HG03135 (cell line): ENCODE measurements around the gene PLXDC2.
A peak's percentile ranks its signal among the peaks of the same experiment; 100 is the strongest.

ENCODE experiments used
- ATAC-seq: cut with Tn5 transposase; IDR thresholded peaks from one replicate; pipeline ENCODE4 v1.9.1; 2021; ENCODE audit warnings: mild to moderate bottlenecking, moderate library complexity; ENCODE audit not compliant: unreplicated experiment

Gene PLXDC2

GRCh38 chr10:19904202-19904661, 88.0 kb downstream of the PLXDC2 start:
- ATAC-seq: peak; percentile 89

GRCh38 chr10:19906108-19906791, 90.0 kb downstream of the PLXDC2 start:
- no peak for ATAC-seq

DNA sequence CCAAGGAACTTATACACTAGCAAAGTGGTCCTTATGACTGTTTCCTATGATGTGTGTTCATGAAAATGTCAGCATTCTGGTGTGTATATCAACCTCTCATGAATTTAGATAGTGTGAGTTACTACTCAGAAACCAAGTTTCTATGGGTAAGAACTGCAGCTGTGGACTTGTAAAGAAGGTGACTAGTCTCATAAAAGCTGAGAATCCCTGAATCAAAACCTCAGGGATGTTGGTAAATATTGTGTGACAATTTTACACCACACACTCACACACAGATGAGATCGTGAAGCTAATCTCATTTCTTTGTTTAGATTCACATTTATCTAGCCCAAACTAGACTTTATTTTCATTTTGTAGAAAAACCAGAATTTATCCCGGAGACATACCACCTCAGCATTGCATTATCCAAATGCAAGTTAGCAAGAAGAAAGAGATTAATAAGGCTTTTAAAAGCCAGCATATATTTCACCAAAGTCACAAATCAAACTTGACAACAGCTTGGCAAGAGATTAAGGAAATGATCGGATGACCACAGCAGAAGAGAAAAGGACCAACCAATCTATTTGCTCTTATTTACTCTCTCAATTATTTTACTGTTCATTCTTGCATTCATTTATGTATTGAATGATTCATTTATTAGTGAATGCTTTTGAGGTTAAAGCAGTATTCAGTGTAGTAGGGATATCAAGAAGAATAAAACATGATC, 92.9 kb downstream of the PLXDC2 start:
- no peak for ATAC-seq

- ATAC-seq: no peak
Observed at GRCh38 chr10:19911886-19912285, 95.7 kb downstream of the PLXDC2 start.

DNA sequence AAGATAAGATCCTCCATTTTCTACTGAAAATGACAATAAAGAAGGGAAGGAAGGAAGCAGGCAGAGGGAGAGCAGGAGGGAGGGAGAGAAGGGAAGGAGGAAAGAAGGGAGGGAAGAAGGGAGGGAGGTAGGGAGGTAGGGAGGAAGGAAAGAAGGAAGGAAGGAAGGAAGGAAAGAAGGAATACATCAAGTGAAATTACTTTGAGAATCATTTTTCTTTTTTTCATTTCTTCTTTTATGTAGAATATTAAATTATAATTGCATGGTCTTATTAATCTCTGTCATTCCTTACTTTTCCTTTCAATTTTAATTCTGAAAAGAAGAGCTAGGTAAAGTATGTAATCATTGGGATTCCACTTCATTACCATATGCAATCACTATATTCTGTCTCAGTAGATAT, 97.8 kb downstream of the PLXDC2 start:
- ATAC-seq: no peak

- ATAC-seq: no peak
Observed at GRCh38 chr10:19915125-19915524, 98.9 kb downstream of the PLXDC2 start.

GRCh38 chr10:19915816-19916215, 99.6 kb downstream of the PLXDC2 start:
- no peak for ATAC-seq

DNA sequence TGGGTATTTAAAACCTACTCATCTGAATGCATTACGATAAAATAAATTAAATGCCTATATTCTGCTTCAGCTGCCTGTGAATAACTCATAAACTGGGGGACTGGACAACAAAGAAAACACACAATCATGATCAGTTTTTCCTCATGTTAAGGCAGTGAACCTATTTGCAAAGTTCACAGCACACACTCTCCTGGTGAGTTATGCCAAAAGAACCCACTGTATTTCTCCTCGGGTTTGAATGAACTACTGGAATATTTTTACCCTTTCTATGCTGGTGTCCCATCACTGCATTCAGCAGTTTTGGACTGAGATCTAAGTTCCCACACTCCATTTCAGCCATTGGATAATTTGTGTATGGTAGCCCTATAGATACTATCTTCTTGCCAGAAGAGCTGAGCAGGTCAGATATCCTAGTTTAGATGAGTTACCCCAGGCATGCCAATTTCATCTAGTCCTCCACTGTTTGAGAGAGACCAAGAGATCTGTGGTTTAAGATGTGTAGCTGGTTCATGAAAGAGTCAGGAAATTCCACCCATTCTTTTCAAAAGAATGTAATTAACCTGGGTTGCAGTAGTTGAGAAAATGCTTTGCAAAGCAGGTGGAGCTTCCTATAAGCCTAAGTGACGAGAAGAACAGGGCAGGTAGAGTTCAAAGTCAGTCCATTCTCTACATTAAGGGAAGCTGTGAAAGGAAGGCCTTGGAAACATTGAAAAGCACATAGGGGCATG, 101.7 kb downstream of the PLXDC2 start:
- ATAC-seq: no peak

- no peak for ATAC-seq
Observed at GRCh38 chr10:19918794-19919193, 102.6 kb downstream of the PLXDC2 start.

DNA sequence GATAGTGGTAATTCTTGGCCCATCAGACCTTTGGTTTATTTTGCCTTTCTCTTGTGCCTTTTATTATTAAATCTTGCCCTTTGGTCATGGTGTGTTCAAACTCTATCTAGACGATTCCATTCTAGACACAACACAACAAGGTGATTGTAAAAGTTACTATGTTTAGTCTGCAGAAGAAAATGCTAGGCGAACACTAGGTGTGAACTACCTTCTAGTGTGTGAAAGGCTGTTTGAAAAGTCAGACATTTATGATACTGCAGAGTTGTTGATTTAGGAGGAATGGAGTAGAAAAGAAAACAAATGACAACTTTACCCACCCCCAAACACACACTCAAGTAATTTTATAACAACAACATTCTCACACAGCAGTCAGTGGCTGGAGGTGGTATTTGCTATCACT, 103.4 kb downstream of the PLXDC2 start:
- ATAC-seq: no peak

DNA sequence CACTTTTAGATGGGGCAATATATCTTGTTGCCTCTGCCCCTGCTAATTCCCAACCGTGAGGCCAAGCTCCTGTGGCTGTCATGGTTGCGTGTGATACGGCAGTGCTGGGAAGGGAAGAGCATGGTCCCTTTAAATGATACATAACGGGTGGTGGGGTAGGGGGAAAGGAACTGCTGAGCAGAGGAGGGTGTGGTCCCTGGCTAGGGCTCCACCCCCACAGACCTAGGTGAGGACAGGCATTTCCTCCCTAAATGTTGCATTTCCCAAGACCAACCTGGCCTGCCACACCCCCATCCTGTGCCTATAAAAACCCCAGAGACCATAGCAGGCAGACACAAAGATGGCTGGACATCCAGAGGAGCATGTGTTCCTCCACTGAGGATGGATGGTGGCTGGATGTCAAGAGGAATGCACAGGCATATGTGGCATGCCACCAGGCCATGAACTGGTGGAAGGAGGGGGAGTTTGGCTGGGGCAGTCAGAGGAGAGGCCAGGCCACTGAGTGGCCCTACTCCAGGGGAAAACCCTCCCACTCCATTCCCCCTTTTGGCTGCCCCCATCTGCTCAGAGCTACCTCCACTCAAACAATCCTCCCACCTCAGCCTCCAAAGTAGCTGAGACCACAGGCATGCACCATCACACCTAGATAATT, 104.0 kb downstream of the PLXDC2 start:
- ATAC-seq: no peak

GRCh38 chr10:19921300-19922140, 105.3 kb downstream of the PLXDC2 start:
- no peak for ATAC-seq

- no peak for ATAC-seq
Observed at GRCh38 chr10:19922236-19922963, 106.2 kb downstream of the PLXDC2 start.

DNA sequence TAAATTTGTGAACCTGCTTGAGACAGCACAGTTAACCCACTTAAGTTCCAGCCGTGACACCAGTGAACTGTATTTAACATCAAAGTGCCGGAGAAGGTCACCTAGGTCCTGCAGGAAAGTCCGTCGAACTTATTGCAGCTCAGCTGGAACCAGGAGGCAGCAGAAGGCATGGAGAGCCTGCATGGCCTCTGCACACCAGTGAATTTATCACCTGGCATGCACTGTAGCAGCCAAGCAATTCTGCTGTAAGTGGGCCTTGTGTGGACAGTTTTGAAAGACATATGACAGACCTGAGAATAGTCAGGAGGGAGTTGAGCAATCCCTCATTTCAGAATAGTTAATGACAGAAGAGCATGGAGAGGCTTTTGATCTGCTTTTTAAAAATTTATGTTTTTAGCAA, 108.8 kb downstream of the PLXDC2 start:
- no peak for ATAC-seq

DNA sequence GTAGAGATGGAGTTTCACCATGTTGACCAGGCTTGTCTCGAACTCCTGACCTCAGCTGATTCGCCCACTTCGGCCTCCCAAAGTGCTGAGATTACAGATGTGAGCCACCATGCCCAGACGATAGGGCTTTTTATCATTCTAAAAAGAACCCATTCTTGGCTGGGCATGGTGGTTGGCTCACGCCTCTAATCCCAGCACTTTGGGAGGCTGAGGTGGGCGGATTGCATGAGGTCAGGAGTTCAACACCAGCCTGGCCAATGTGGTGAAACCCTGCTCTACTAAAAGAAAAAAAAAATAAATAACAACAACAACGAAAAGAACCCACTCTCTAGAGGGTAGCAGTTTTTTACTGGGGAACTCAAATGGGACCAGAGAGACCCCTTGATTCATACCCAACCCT, 112.7 kb downstream of the PLXDC2 start:
- ATAC-seq: no peak

DNA sequence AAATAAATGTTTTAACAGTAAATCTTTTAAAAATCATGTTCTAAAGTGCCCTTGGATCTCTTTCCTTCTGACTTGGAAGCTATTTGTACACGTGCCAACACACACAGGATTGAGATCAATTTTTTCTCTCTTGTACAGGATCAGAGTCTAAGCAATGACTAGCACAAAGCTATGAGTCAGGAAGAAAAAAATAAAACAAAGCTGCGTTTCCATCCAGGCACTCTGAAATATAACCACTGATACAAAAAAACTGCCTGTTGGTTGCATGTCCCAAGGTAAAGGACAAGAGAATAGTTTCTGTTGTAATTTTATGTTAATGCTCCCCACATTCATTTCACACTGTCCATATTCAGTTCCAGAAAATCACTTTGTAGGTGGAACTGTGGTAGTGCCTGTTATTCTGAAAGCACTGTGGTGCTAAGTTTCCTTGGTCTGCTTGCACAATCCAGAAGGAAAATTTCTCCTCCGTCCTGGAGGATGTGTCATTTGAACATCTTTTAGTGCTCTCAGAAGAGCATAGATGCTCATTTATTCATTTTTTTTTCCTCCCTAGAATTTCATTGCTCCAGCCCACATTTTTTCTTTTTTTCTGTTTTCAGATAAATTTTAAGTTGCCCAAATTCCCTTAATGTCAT, 113.4 kb downstream of the PLXDC2 start:
- no peak for ATAC-seq

GRCh38 chr10:19930936-19931893, 115.0 kb downstream of the PLXDC2 start:
- no peak for ATAC-seq

- no peak for ATAC-seq
Observed at GRCh38 chr10:19931894-19932590, 115.8 kb downstream of the PLXDC2 start.
